Prostate gland (tissue), 2 donors: ENCODE results near the gene MAML3. TPM values are rescaled to one million over a fixed set of nuclear protein-coding genes. Genes with fewer than 3 reads are reported as not detected.

Experiments
- DNase-seq: peaks from one replicate; pipeline ENCODE4 v3.0.0-alpha.2; 2019; ENCODE audit warnings: low spot score
- H3K27ac ChIP-seq, 2 donors: fragments of 200-600 bp; sonication (generic); 2 replicates each; pipeline ENCODE4 v1.5.1; 2017 to 2019
- H3K27me3 ChIP-seq: fragments of 200-600 bp; sonication (generic); replicated peaks from 2 replicates; pipeline ENCODE4 v1.5.1; 2019; ENCODE audit not compliant: insufficient read depth
- H3K36me3 ChIP-seq, 2 donors: fragments of 200-600 bp; sonication (generic); 1 replicate in 1 of 2; 2 replicates in 1 of 2; pipeline versions ENCODE4 v1.5.1 to v1.8.1; 2017 to 2019
- H3K4me1 ChIP-seq: fragments of 200-600 bp; sonication (generic); replicated peaks from 2 replicates; pipeline ENCODE4 v1.5.1; 2019
- H3K4me3 ChIP-seq, 2 donors: fragments of 200-600 bp; sonication (generic); 2 replicates each; pipeline ENCODE4 v1.5.1; 2017 to 2019
- H3K9me3 ChIP-seq: fragments of 200-600 bp; sonication (generic); 2 replicates; pipeline ENCODE4 v1.5.1; 2017
- CTCF ChIP-seq, 4 experiments: fragments of 200-600 bp in 2 of 4; fragments of 450-650 bp in 2 of 4; sonication (generic) in 2 of 4; IDR thresholded peaks; 1 replicate in 3 of 4; 2 replicates in 1 of 4; pipeline ENCODE4 v1.5.1; 2016 to 2019; ENCODE audit warnings: antibody characterized with exemption in 4 of 4, mild to moderate bottlenecking in 2 of 4, moderate library complexity in 2 of 4
- POLR2A ChIP-seq: fragments of 450-650 bp; IDR thresholded peaks from one replicate; pipeline ENCODE4 v1.6.1; 2016; ENCODE audit warnings: antibody characterized with exemption, mild to moderate bottlenecking
- POLR2AphosphoS5 ChIP-seq: sonication (generic); formaldehyde crosslinking; IDR thresholded peaks from one replicate; pipeline ENCODE4 v1.6.1; 2017; ENCODE audit warnings: antibody characterized with exemption
- WGBS: methylation state at CpG from one replicate; pipeline ENCODE4 v1.1.5; 2018; 5-methylcytosine and 5-hydroxymethylcytosine counted together
- intact Hi-C: fragments of 100-400 bp; cut with DNase I; formaldehyde crosslinking; loops from one replicate; pipeline ENCODE4 v1.14.2; 2022
- total RNA-seq, 2 donors: library from RNA; depleted of rRNA; stranded (reverse); fragments of >200 nt; gene quantifications; one replicate each; pipeline ENCODE4 v1.1.0, GENCODE V29; 2016

MAML3 gene
- total RNA-seq, 2 donors from 2014 or later: 15.0 to 30.6 TPM

- no peak overlapping the region for H3K4me3 ChIP-seq
- DNase-seq: no peak
- no peak for TF ChIP-seq POLR2A
- TF ChIP-seq POLR2AphosphoS5: no peak
- TF ChIP-seq CTCF (IDR thresholded peaks at IDR 0.05): no peak
- intact Hi-C loops: no loop called here
- no peaks in the 10 kb centered on the region for H3K27me3 ChIP-seq
- H3K27ac ChIP-seq: no peak overlapping the region
- H3K9me3 ChIP-seq: no peaks in the 10 kb centered on the region
- no peaks in the 10 kb centered on the region for H3K4me1 ChIP-seq
- peaks cover 0 to 4% of the 10 kb centered on the region in 2 donors for H3K36me3 ChIP-seq
- WGBS: 97% methylated on average over 6 of the region's 6 CpGs
Observed at GRCh38 chr4:139718358-139718757, 435.6 kb downstream of the MAML3 start.

- Histone ChIP-seq H3K4me3 (no peak overlapping the region), H3K27me3 (no peaks in the 10 kb centered on the region), H3K36me3 (peaks cover 0 to 4% of the 10 kb centered on the region in 2 donors), H3K4me1 (no peaks in the 10 kb centered on the region), H3K9me3 (no peaks in the 10 kb centered on the region), H3K27ac (no peak overlapping the region)
- 83% methylated on average over 9 of the region's 9 CpGs for WGBS
- intact Hi-C loops: no loop called here
- TF ChIP-seq POLR2A: no peak
- no peak for TF ChIP-seq POLR2AphosphoS5
- no peak for TF ChIP-seq CTCF (IDR thresholded peaks at IDR 0.05)
- DNase-seq: no peak
Observed at GRCh38 chr4:139715746-139716391, 438.1 kb downstream of the MAML3 start.

DNA sequence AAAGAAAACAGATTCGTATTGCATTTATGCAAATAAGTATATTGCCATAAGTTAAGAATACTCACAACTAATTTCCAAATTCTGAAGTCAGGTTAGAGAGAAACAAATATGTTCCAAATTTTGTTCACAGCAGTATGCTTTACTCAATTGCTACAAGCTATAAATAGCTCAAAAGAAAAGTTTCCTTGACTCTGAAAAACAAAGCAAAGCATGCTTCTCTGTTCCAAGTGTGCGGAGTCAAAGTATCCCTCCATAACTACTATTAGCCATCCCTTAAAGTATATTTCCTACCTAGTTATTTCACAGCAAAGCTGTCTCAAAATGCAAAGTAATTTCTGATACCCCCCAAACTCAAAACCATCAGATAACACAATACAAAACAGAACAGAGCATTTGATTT is 441.1 kb downstream of the MAML3 start:
- 74% methylated on average over 2 of the region's 2 CpGs for WGBS

DNA sequence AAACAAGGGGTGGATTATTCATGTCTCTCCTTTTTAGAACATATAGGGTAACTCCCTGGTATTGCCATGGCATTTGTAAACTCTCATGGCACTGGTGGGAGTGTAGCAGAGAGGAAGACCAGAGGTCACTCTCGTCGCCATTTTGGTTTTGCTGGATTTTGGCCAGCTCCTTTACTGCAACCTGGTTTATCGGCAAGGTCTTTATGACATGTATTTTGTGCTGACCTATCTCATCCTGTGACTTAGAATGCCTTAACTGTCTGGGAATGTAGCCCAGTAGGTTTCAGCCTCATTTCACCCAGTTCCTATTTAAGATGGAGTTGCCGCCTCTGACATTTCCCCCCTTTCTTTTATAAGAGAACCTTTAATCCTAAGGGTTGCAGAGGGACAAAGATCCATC is 442.5 kb downstream of the MAML3 start:
- H3K4me1 ChIP-seq: no peaks in the 10 kb centered on the region
- no peaks in the 10 kb centered on the region for H3K36me3 ChIP-seq
- no peak overlapping the region for H3K4me3 ChIP-seq
- no peaks in the 10 kb centered on the region for H3K27me3 ChIP-seq
- TF ChIP-seq CTCF (IDR thresholded peaks at IDR 0.05) (no peak), POLR2A (no peak), POLR2AphosphoS5 (no peak)
- DNase-seq: no peak
- 77% methylated on average over 4 of the region's 4 CpGs for WGBS
- no peak overlapping the region for H3K27ac ChIP-seq
- no peaks in the 10 kb centered on the region for H3K9me3 ChIP-seq
- intact Hi-C loops: no loop called here

More for the DNA sequence above, 441.1 kb downstream of the MAML3 start:
- TF ChIP-seq POLR2A: no peak
- no peaks in the 10 kb centered on the region for H3K4me1 ChIP-seq
- intact Hi-C loops: no loop called here
- H3K4me3 ChIP-seq: no peak overlapping the region
- no peak for DNase-seq
- no peaks in the 10 kb centered on the region for H3K36me3 ChIP-seq
- no peak overlapping the region for H3K27ac ChIP-seq
- no peaks in the 10 kb centered on the region for H3K9me3 ChIP-seq
- H3K27me3 ChIP-seq: no peaks in the 10 kb centered on the region

GRCh38 chr4:139710073-139710472 is 443.9 kb downstream of the MAML3 start:
- H3K27me3 ChIP-seq: no peaks in the 10 kb centered on the region
- WGBS: 57% methylated on average over 2 of the region's 2 CpGs
- TF ChIP-seq POLR2A (no peak), CTCF (IDR thresholded peaks at IDR 0.05) (no peak), POLR2AphosphoS5 (no peak)
- H3K4me3 ChIP-seq: no peak overlapping the region
- H3K27ac ChIP-seq: no peak overlapping the region
- no peaks in the 10 kb centered on the region for H3K36me3 ChIP-seq
- no peaks in the 10 kb centered on the region for H3K9me3 ChIP-seq
- intact Hi-C loops: no loop called here
- H3K4me1 ChIP-seq: no peaks in the 10 kb centered on the region
- DNase-seq: no peak
